HG02642 (cell line): ENCODE results near the gene DCHS1.

Source experiments
- ATAC-seq: cut with Tn5 transposase; IDR thresholded peaks from one replicate; pipeline ENCODE4 v1.9.1; 2021; ENCODE audit warnings: mild to moderate bottlenecking; ENCODE audit not compliant: unreplicated experiment, poor library complexity

The DCHS1 gene

GRCh38 chr11:6629892-6630631 is 25.5 kb downstream of the DCHS1 start:
- ATAC-seq, result no peak

GRCh38 chr11:6629573-6629891 is 26.1 kb downstream of the DCHS1 start:
- ATAC-seq, result no peak

GRCh38 chr11:6628526-6628925 is 27.1 kb downstream of the DCHS1 start:
- no peak for ATAC-seq

- ATAC-seq, result peak; percentile 56
Observed at GRCh38 chr11:6627762-6628241, 27.8 kb downstream of the DCHS1 start.

- peak; percentile 9 for ATAC-seq
Observed at GRCh38 chr11:6626971-6627761, 28.4 kb downstream of the DCHS1 start.

- ATAC-seq, result no peak
Observed at GRCh38 chr11:6625832-6626420, 29.7 kb downstream of the DCHS1 start.

GRCh38 chr11:6625156-6625831 is 30.3 kb downstream of the DCHS1 start:
- no peak for ATAC-seq

- no peak for ATAC-seq
Observed at GRCh38 chr11:6623391-6624363, 31.9 kb downstream of the DCHS1 start.

GRCh38 chr11:6622261-6623171 is 33.1 kb downstream of the DCHS1 start:
- no peak for ATAC-seq

- ATAC-seq, result no peak
Observed at GRCh38 chr11:6621711-6622211, 33.8 kb downstream of the DCHS1 start.

- no peak for ATAC-seq
Observed at GRCh38 chr11:6620636-6621035, 35.0 kb downstream of the DCHS1 start.

GRCh38 chr11:6619004-6619745 is 36.4 kb downstream of the DCHS1 start, which contains the start of gene TPP1:
Gene TPP1, minus strand, starts transcription at chr11:6619422. Its CDS starts 22 bp downstream, at chr11:6619400.
- peak; percentile 99 for ATAC-seq

- ATAC-seq, result no peak
Observed at GRCh38 chr11:6618117-6619003, 37.2 kb downstream of the DCHS1 start.

- no peak for ATAC-seq
Observed at GRCh38 chr11:6617315-6617781, 38.3 kb downstream of the DCHS1 start.

GRCh38 chr11:6616596-6617250 is 38.9 kb downstream of the DCHS1 start:
- no peak for ATAC-seq
